AG09319 (cell line): ENCODE results near the gene SSBP2.

Experiments used
- DNase-seq: peaks from one replicate; pipeline ENCODE4 v3.0.0-alpha.2; 2010; ENCODE audit warnings: low read depth; ENCODE audit errors: extremely low read depth
- TF ChIP-seq, protein P1 (sequence below): IDR thresholded peaks from 2 replicates; pipeline ENCODE4 v1.5.1; 2011; ENCODE audit warnings: low read depth, mild to moderate bottlenecking, inconsistent platforms, low read length, moderate library complexity

SSBP2 gene

DNA sequence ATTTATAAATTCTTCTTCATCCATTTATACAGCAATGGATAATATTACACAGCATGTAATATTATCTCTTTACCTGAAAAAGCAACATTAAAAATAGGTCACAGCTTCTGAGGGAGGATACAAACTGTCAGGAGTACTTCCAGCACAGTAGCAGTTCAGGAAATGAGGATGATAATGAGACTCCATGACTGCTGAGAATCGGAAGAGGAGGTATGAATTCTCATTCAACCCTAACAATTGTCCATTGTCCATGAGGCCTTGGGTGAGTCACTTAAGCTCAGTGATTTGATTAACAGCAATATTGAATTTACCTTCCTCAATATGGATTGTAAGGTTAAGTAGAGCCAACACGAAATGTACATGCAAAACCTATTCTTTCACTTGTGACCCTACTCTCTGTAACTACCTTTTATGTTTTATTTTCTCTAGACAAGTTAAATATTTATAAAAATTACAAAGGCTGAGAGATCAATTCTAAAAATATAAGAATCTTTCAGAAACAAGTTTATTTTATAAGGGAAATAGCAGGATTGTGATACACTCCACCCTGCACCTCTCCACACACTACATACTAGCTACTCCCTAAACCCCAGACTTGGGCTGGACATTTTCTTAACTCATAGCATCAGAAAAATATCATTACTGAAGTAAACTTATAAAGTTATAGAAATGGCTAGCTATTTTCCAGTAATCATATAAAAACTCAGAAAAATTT, 197.9 kb downstream of the SSBP2 start:
- TF ChIP-seq, protein P1, sequence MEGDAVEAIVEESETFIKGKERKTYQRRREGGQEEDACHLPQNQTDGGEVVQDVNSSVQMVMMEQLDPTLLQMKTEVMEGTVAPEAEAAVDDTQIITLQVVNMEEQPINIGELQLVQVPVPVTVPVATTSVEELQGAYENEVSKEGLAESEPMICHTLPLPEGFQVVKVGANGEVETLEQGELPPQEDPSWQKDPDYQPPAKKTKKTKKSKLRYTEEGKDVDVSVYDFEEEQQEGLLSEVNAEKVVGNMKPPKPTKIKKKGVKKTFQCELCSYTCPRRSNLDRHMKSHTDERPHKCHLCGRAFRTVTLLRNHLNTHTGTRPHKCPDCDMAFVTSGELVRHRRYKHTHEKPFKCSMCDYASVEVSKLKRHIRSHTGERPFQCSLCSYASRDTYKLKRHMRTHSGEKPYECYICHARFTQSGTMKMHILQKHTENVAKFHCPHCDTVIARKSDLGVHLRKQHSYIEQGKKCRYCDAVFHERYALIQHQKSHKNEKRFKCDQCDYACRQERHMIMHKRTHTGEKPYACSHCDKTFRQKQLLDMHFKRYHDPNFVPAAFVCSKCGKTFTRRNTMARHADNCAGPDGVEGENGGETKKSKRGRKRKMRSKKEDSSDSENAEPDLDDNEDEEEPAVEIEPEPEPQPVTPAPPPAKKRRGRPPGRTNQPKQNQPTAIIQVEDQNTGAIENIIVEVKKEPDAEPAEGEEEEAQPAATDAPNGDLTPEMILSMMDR = no peak
- no peak for DNase-seq

DNA sequence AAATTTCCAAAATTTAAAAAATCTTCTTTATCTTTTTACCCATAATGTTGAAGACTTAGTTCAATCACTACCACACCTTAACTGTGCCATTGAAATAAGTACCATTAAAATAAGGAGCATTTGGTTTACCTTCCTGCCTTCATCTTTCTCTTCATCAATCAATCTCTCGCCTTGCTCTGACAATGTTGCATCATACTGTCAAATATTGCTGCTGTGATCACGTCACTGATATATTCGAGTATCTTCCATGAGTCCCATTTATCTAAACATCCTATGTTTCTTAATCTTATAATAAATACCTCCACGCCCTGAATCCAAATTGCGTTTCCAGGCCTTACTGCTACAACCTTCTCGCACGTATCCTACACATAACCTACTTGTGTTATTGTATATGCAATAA, 201.8 kb downstream of the SSBP2 start:
- DNase-seq = no peak
- TF ChIP-seq, protein P1 = no peak

DNA sequence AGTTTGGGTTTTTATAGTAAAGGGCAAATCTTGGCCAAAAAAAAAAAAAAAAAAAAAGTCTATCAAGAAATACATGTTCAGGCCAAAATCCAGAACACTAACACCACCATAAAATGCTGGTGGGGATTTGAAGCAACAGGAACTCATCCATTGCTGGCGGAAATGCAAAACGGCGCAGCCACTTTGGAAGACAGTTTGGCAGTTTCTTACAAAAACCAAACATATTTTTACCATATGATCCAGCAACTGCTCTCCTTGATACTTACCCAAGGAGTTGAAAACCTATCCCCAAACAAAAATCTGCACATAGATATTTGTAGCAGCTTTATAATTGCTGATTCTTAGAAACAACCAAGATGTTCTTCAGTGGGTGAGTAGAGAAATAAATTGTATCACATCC, 203.9 kb downstream of the SSBP2 start:
- DNase-seq = no peak
- TF ChIP-seq, protein P1 = no peak

DNA sequence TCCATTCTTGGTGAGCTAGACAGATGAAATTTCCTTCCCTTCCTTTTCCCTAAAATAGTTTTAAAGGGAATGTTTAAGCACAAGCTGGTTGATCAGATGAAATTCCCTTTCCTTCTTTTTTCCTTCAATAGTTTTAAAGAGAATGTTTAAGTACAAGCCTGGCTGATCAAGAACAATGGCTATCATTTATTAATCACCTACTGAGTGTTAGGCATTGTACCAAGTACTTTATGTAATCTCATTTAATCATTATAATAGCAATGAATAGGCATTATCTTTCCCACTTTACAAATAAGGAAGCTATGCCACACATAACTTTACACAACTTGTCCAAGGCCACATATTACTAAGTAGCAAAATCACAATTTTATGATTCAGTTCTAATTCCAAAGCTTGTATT, 205.0 kb downstream of the SSBP2 start:
- DNase-seq = no peak
- TF ChIP-seq, protein P1 = no peak

DNA sequence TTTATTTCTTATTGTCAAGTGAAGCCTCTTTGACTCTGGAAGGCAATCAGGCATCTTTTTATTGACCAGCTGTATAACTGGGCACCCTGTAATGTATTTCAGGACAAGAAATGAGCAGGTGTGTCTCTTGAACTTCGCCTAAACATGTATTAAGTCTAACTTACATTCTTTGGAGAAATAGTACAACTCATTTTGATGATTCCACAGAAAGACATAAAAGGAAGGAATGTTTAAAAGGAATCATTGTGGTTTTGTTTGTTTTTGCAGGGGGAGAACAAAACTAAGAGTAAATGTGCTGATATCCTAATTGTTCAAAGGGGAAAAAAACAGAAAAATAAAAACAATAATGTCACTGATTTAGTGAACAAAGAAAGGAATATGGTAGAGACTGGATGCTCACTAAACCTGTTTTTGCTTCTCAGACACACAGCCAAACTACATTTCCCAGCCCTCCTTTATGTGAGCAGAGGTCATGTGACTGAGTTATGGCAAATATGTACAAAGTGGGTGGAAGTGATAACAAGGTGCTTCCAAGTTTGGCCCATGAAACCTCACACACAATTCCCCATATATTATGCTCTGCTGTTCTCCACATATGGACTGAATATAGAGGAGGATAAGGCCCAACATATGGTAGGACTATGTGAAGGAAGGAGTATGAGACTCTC, 206.4 kb downstream of the SSBP2 start:
- TF ChIP-seq, protein P1 = no peak
- DNase-seq = no peak

DNA sequence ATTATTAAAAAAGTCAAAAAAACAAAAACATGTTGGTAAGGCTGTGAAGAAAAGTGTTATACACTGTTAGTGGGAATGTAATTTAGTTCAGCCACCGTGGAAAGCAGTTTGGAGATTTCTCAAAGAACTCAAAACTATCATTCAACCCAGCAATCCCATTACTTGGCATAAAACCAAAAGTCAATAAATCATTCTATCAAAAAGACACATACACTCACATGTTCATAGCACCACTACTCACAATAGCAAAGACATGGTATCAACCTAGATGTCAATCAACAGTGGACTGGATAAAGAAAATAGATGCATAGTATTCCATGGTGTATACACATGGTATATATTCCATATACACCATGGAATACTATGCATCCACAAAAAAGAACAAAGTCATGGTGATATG, 208.7 kb downstream of the SSBP2 start:
- TF ChIP-seq, protein P1 = no peak
- no peak for DNase-seq

DNA sequence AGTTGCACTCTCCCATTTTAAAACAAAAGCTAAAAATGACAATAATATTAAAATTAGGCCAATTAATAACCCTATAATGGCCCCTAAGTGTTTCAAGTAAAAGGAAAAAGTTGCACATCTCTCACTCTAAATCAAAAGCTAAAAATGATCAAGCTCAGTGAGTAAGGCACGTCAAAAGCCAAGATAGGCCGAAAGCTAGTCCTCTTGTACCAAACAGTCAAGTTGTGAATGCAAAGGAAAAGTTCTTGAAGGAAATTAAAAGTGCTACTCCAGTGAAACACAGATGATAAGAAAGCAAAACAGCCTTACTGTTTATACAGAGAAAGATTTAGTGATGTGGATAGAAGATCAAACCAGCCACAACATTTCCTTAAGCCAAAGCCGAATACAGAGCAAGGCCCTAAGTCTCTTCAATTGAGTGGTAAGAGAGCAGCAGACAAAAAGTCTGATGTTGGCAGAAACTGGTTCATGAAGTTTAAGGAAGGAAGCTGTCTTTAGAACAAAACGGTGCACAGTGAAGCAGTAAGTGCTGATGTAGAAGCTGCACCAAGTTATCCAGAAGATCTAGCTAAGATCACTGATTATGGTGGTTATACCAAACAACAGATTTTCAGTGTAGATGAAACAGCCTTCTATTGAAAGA, 212.9 kb downstream of the SSBP2 start:
- no peak for DNase-seq
- TF ChIP-seq, protein P1 = no peak
